Panc1 (cell line): ENCODE measurements around the gene TLR3. TPM values are rescaled to one million over a fixed set of nuclear protein-coding genes. Genes with fewer than 3 reads are reported as not detected.

Source experiments
- ATAC-seq: fragments of 200-7000 bp; cut with Tn5 transposase; 2 replicates; pipeline ENCODE4 v1.9.1; 2020; ENCODE audit warnings: mild to moderate bottlenecking, moderate library complexity
- BruUV-seq: library from RNA; stranded (reverse); fragments of 400-500 nt; replicated peaks from 2 replicates; lab custom pipeline; 2021; lab: Mats Ljungman, UMichigan
- CTCF ChIA-PET: fragments of 300-600 bp; sonication (Branson Sonifier 250); formaldehyde crosslinking; loops from one replicate; lab custom pipeline; 2022; ENCODE audit warnings: antibody characterized with exemption; lab: Charles Lee
- POLR2A ChIA-PET: fragments of 300-600 bp; sonication (Branson Sonifier 250); formaldehyde crosslinking; loops from one replicate; lab custom pipeline; 2022; ENCODE audit warnings: antibody characterized with exemption; lab: Charles Lee
- DNase-seq: peaks from one replicate; pipeline ENCODE4 v3.0.0-alpha.2; 2010; ENCODE audit warnings: low read depth, low spot score
- H3K27ac ChIP-seq: 2 replicates; pipeline ENCODE4 v1.5.1; 2011; ENCODE audit warnings: mild to moderate bottlenecking, low read length, inconsistent platforms
- H3K27me3 ChIP-seq: fragments of 200-500 bp; sonication (Bioruptor generic); 2 replicates; pipeline ENCODE4 v1.6.0; 2014; ENCODE audit warnings: low read length, inconsistent platforms; ENCODE audit not compliant: control insufficient read depth, insufficient read depth
- H3K36me3 ChIP-seq: fragments of 200-500 bp; sonication (Bioruptor generic); 2 replicates; pipeline ENCODE4 v1.5.1; 2014; ENCODE audit warnings: inconsistent platforms, mild to moderate bottlenecking, low read length, moderate library complexity; ENCODE audit not compliant: control insufficient read depth, insufficient read depth
- H3K4me1 ChIP-seq: 2 replicates; pipeline ENCODE4 v1.5.1; 2011; ENCODE audit warnings: inconsistent platforms, mild to moderate bottlenecking, low read length, moderate library complexity; ENCODE audit not compliant: control insufficient read depth, insufficient read depth
- H3K4me3 ChIP-seq, 2 experiments: 2 replicates each; pipeline ENCODE4 v1.5.1; 2011 to 2012; ENCODE audit warnings: low read depth in 2 of 2, low read length in 2 of 2, mild to moderate bottlenecking in 2 of 2, inconsistent platforms in 1 of 2, moderate library complexity in 1 of 2
- H3K9me3 ChIP-seq: fragments of 200-500 bp; sonication (Bioruptor generic); 2 replicates; pipeline ENCODE4 v1.5.1; 2014; ENCODE audit warnings: low read depth, mild to moderate bottlenecking, inconsistent platforms, low read length, moderate library complexity; ENCODE audit not compliant: control insufficient read depth, insufficient read depth
- POLR2AphosphoS5 ChIP-seq: IDR thresholded peaks from 2 replicates; pipeline ENCODE4 v1.6.1; 2012; ENCODE audit warnings: mild to moderate bottlenecking, low read depth, low read length, moderate library complexity
- SIN3A ChIP-seq: IDR thresholded peaks from 2 replicates; pipeline ENCODE4 v1.6.1; 2012; ENCODE audit warnings: low read depth, mild to moderate bottlenecking, low read length, moderate library complexity, borderline replicate concordance; ENCODE audit not compliant: insufficient read depth
- TCF7L2 ChIP-seq: IDR thresholded peaks from 2 replicates; pipeline ENCODE4 v1.6.1; 2011; ENCODE audit warnings: mild to moderate bottlenecking, low read depth, low read length, inconsistent platforms
- in situ Hi-C: cut with HindIII; loops from 2 replicates; pipeline ENCODE4 v1.10.0; 2016; ENCODE audit warnings: low sequenced_read_pairs, low pct_unique_long_range_greater_than_20kb
- intact Hi-C: fragments of 100-400 bp; cut with micrococcal nuclease; formaldehyde crosslinking; loops from one replicate; pipeline ENCODE4 v1.10.0; 2022; ENCODE audit not compliant: unreplicated experiment
- total RNA-seq: library from RNA; stranded (reverse); gene quantifications from one replicate; pipeline ENCODE4 v1.2.1, GENCODE V29; 2021; ENCODE audit not compliant: unreplicated experiment
- TF ChIP-seq, protein P1 (sequence below): fragments of 450-650 bp; IDR thresholded peaks from 2 replicates; pipeline ENCODE4 v1.5.1; 2017; ENCODE audit warnings: mild to moderate bottlenecking
- TF ChIP-seq, protein P2 (sequence below), 2 experiments: IDR thresholded peaks; 2 replicates each; pipeline ENCODE4 v1.6.1; 2011 to 2012; ENCODE audit warnings: low read depth in 2 of 2, control low read depth in 1 of 2, low read length in 1 of 2, mild to moderate bottlenecking in 1 of 2, moderate library complexity in 1 of 2; ENCODE audit not compliant: insufficient read depth in 1 of 2

TLR3 gene
- total RNA-seq, 1 experiment from 2014 or later: 0.41 TPM

DNA sequence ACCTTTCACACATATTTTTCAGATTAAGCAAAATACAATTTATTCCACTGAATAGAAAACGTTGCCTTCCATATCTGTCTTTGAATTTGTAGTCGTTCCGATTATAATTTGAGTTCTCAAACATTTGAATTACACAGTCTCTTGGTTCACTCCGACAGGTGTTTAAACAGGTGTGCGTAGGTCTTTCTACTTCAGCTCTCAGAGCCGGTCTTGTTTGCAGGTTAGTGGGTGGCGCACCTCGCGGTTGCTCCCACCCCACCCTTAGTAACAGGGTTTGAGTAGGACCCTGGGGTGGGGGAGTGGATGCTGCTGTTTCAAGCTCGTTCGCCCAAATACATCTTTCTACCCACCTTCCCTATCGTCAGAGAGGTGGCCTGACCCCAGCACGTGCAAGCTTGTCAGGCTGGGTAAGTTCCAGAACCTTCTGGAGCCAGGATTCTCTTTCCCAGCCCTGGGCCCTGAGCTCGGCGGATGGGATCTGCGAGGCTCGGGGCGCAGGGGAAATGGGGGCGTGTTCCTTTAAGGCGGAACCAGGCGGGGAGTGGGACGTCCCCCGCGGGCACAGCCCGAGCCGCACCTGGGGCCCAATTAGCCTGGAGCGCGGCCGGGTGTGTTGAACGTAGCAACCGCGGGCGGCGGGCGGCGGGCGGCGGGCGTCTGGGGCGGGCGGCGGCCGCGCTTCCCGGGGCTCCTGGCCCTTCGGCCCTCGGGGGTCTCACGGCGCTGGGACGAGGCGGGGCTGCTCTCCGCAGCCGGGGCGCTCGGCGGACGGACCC, 35.3 kb downstream of the TLR3 start, which contains the start of gene FAM149A:
FAM149A (plus strand) TSS at position 591 of the 776 bp plus-strand sequence.
- BruUV-seq: no TSS peak
- ChIA-PET POLR2A (no interaction called here), CTCF (no interaction called here)
- H3K27ac ChIP-seq: no peak within 1 kb of the TSS
- H3K27me3 ChIP-seq: peaks cover 12% of the 10 kb centered on the region
- TF ChIP-seq TCF7L2: no peak
- no peak for TF ChIP-seq SIN3A
- TF ChIP-seq, protein P1, sequence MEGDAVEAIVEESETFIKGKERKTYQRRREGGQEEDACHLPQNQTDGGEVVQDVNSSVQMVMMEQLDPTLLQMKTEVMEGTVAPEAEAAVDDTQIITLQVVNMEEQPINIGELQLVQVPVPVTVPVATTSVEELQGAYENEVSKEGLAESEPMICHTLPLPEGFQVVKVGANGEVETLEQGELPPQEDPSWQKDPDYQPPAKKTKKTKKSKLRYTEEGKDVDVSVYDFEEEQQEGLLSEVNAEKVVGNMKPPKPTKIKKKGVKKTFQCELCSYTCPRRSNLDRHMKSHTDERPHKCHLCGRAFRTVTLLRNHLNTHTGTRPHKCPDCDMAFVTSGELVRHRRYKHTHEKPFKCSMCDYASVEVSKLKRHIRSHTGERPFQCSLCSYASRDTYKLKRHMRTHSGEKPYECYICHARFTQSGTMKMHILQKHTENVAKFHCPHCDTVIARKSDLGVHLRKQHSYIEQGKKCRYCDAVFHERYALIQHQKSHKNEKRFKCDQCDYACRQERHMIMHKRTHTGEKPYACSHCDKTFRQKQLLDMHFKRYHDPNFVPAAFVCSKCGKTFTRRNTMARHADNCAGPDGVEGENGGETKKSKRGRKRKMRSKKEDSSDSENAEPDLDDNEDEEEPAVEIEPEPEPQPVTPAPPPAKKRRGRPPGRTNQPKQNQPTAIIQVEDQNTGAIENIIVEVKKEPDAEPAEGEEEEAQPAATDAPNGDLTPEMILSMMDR: no peak
- no peak for TF ChIP-seq POLR2AphosphoS5
- TF ChIP-seq, protein P2, sequence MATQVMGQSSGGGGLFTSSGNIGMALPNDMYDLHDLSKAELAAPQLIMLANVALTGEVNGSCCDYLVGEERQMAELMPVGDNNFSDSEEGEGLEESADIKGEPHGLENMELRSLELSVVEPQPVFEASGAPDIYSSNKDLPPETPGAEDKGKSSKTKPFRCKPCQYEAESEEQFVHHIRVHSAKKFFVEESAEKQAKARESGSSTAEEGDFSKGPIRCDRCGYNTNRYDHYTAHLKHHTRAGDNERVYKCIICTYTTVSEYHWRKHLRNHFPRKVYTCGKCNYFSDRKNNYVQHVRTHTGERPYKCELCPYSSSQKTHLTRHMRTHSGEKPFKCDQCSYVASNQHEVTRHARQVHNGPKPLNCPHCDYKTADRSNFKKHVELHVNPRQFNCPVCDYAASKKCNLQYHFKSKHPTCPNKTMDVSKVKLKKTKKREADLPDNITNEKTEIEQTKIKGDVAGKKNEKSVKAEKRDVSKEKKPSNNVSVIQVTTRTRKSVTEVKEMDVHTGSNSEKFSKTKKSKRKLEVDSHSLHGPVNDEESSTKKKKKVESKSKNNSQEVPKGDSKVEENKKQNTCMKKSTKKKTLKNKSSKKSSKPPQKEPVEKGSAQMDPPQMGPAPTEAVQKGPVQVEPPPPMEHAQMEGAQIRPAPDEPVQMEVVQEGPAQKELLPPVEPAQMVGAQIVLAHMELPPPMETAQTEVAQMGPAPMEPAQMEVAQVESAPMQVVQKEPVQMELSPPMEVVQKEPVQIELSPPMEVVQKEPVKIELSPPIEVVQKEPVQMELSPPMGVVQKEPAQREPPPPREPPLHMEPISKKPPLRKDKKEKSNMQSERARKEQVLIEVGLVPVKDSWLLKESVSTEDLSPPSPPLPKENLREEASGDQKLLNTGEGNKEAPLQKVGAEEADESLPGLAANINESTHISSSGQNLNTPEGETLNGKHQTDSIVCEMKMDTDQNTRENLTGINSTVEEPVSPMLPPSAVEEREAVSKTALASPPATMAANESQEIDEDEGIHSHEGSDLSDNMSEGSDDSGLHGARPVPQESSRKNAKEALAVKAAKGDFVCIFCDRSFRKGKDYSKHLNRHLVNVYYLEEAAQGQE (IDR thresholded peaks at IDR 0.05; ENCODE audit: insufficient read depth in 1 of 2, low read depth in 2 of 2, low read length in 1 of 2): no peak
- H3K4me1 ChIP-seq: no peaks in the 10 kb centered on the region
- intact Hi-C loops (no loop called here), in situ Hi-C loops (no loop called here)
- no peaks in the 10 kb centered on the region for H3K9me3 ChIP-seq
- DNase-seq: no peak
- no peaks in the 10 kb centered on the region for H3K36me3 ChIP-seq
- peak within 1 kb of the TSS; percentile 8 to 15; a peak in 2 of 4 replicates for H3K4me3 ChIP-seq
- peak; percentile 69 for ATAC-seq

DNA sequence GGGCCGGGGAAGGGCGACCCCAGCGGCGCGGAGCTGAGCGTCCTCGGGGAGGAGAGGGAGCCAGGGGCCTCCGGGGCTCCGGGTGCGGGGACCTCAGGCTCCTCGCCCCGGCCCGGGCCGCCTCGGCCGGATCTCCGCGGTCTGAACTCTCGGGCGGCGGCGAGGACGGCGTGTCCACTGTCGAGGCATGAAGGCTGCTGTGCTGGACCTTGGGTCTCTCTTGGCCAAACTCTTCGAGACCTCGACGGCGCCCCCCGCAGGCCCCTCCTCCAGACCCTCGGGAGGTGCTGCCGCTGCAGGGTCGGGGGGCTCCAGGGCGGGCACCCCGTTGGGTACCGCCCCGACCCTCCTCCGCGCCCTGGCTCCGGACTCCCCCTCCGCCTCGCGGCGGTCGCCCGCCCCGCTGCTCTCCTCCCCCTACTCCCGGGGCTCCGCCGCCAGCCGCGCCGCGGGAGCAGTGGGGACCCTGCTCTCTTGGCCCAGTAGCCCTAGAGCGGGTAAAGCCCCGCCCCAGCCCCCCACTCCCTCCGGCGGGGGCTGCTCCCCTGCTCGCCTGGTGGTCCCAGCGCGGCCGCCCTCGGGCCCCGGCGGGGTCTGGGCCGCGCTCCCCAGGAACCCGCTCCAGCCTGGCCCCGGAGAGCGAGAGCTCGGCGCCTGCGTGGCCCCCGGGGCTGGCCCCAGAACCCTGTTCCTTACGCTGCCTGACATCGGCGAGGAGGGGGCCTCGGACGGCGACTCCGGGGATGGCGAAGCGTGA, 36.1 kb downstream of the TLR3 start:
- Histone ChIP-seq H3K4me1 (no peaks in the 10 kb centered on the region), H3K9me3 (no peaks in the 10 kb centered on the region), H3K27me3 (peaks cover 12% of the 10 kb centered on the region), H3K27ac (no peak overlapping the region), H3K4me3 (peak overlapping the region; percentile 8 to 15; a peak in 2 of 4 replicates), H3K36me3 (no peaks in the 10 kb centered on the region)
- ChIA-PET CTCF (no interaction called here), POLR2A (no interaction called here)
- ATAC-seq (peak; percentile 73; the same call in 1 of the 2 replicates), DNase-seq (no peak)
- no TSS peak for BruUV-seq
- in situ Hi-C loops (no loop called here), intact Hi-C loops (no loop called here)
- TF ChIP-seq POLR2AphosphoS5 (no peak), TCF7L2 (no peak)
- TF ChIP-seq, protein P2 (IDR thresholded peaks at IDR 0.05; ENCODE audit: insufficient read depth in 1 of 2, low read depth in 2 of 2, low read length in 1 of 2): no peak
- TF ChIP-seq, protein P1: no peak
